ENCODE data around the gene CDH4. TPM values are rescaled to one million over a fixed set of nuclear protein-coding genes. Genes with fewer than 3 reads are reported as not detected.

Gene CDH4
- total and polyA plus RNA-seq, 2 of the 8 experiments (the other 6 are each of a cell fraction or from before 2014, with no cell fraction given): 4.3 to 7.9 TPM

- TF ChIP-seq MAFK (IDR thresholded peaks at IDR 0.05; ENCODE audit: low read depth, low read length) (no peak), CEBPB (IDR thresholded peaks at IDR 0.05; ENCODE audit: low read depth, low read length) (no peak), SIN3A (conservative IDR thresholded peaks at IDR 0.05 in 1 of 2, IDR thresholded peaks at IDR 0.05 in 1 of 2; ENCODE audit: low read depth in 1 of 2, low read length in 2 of 2) (no peak), MAX (IDR thresholded peaks at IDR 0.05) (no peak), SIX5 (IDR thresholded peaks at IDR 0.05; ENCODE audit: low read depth, low read length) (no peak), RFX5 (IDR thresholded peaks at IDR 0.05; ENCODE audit: borderline replicate concordance, low read depth, low read length) (no peak)
These were observed 588.1 kb downstream of the CDH4 start (continued) for GRCh38 chr20:61839912-61840778.

All from H1 (cell line).